D721Med (cell line): Measurements from ENCODE around the gene DSG2.
"Not testable (repeated sequence)": the region's sequence is repeated elsewhere in the genome, so short reads cannot be mapped to it uniquely, and the experiment has no call there.

Source experiments
- DNase-seq: peaks from one replicate; pipeline ENCODE4 v3.0.0; 2011; ENCODE audit warnings: low spot score; ENCODE audit not compliant: insufficient read length
- FAIRE-seq: peaks from 2 replicates; lab custom pipeline; 2011; peaks lifted over from hg19 to GRCh38; lab: Jason Lieb, UNC
- CTCF ChIP-seq: IDR thresholded peaks from 2 replicates; pipeline ENCODE4 v1.5.1; 2012; ENCODE audit warnings: mild to moderate bottlenecking, control low read depth; ENCODE audit not compliant: insufficient read depth; ENCODE audit errors: missing control alignments

The DSG2 gene

DNA sequence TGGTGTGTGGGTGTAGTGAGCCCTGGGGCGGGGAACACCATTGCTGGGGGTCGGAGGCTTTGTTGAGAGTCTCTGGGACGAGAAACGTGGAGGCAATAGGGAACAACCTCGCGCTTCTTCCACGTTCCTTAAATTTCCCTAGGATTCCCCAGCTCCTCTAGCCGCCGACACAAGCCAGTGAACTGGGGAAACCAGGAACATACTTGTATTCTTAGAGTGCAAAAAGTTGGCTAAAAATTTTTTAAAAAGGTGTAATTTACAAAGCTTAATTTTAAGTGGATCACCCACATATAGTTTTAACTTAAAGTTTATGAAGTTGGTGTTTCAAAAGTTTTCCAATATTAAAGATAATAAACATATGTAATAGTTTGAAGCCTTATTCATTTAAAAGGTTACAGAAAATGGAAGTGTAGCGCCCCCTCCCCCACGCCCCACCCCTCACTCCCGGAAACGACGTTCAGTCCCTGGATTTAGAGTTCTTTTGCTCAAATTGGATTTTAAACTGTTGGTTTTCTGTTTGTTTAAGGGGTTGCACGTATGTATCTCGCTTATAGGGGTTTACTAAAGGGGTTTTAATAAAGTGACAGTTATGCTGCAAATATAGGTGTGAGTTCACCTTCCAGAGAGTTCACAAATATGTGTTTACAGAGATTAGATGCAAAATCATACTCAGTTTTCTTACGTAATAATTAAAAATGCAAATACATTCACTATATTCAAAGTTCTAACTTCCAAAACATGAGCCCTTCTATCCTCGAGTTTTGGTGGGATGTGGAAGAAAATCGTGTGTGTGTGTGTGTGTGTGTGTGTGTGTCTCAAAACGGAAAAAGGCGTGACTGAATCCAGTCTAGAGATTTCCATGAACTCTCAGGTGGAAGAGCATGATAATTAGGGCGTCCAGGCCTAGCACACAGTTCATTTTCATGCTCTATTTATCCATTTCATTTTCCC is 872 bp downstream of the DSG2 start:
- no peak for DNase-seq
- TF ChIP-seq CTCF: no peak
- no peak for FAIRE-seq

- no peak for TF ChIP-seq CTCF
- FAIRE-seq: no peak
- DNase-seq: no peak
These were observed 2.2 kb downstream of the DSG2 start for GRCh38 chr18:31500051-31500688.

GRCh38 chr18:31503011-31503410 is 5.0 kb downstream of the DSG2 start:
- DNase-seq (no peak), FAIRE-seq (no peak)
- no peak for TF ChIP-seq CTCF

GRCh38 chr18:31504455-31505147 is 6.6 kb downstream of the DSG2 start:
- FAIRE-seq (no peak), DNase-seq (no peak)
- no peak for TF ChIP-seq CTCF

- DNase-seq (no peak), FAIRE-seq (no peak)
- TF ChIP-seq CTCF: no peak
These were observed 7.2 kb downstream of the DSG2 start for GRCh38 chr18:31505156-31505555.

DNA sequence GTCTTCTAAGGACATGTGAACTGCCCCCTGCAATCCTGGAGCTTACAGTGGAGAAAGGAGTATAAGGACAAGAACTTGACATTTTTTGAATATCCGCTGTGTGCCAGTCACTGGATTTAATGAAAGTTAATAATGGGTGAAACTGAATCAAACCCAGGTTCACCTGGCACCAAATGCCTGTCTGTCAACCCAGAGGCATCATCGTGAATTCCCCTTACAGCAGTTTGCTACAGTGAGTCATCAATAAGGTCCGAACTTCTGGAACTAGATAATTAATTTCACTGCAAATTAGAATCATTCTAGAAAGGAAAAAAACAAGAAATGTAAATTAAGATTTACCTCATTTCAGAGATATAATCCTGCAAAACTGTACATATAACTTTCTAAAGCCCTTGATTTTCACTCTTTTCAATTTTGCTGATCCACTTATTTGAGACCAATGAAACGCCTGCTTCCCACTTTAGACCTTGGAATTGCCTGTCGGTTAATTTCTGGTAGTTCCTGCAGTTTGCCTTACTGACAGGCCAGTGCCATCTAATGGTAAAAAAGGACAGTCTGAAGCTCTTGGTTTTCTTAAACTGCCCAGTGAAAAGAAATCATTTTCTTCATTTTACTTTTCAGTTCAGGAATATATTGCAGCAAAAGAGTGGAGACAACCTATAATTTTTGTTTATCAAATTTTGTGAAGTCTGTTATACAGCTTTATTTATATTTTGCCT is 8.2 kb downstream of the DSG2 start:
- peak; percentile 2 for TF ChIP-seq CTCF
- DNase-seq: no peak
- FAIRE-seq: no peak

GRCh38 chr18:31507124-31507523 is 9.1 kb downstream of the DSG2 start:
- FAIRE-seq: not testable (repeated sequence)

More at GRCh38 chr18:31507124-31507523, 9.1 kb downstream of the DSG2 start:
- not testable (repeated sequence) for DNase-seq
